SHP77 (cell line): Measurements from ENCODE around the gene LMNTD1.

Experiments
- DNase-seq, 2 experiments: peaks; one replicate each; lab custom pipeline; 2025; lab: John Stamatoyannopoulos, UW

LMNTD1 gene

GRCh38 chr12:25491396-25492325 is 61.4 kb downstream of the LMNTD1 start:
- no peak for DNase-seq

GRCh38 chr12:25488956-25489870 is 63.9 kb downstream of the LMNTD1 start:
- peak in 1 of 2 experiments; percentile 46 for DNase-seq

- no peak for DNase-seq
Measured at GRCh38 chr12:25482625-25483024, 70.5 kb downstream of the LMNTD1 start.

GRCh38 chr12:25480145-25480544 is 72.9 kb downstream of the LMNTD1 start:
- no peak for DNase-seq

- no peak for DNase-seq
Measured at GRCh38 chr12:25477217-25477616, 75.9 kb downstream of the LMNTD1 start.

- DNase-seq: no peak
Measured at GRCh38 chr12:25472453-25472852, 80.6 kb downstream of the LMNTD1 start.

GRCh38 chr12:25469861-25470260 is 83.2 kb downstream of the LMNTD1 start:
- DNase-seq: no peak

- no peak for DNase-seq
Measured at GRCh38 chr12:25469368-25469767, 83.7 kb downstream of the LMNTD1 start.

- no peak for DNase-seq
Measured at GRCh38 chr12:25463521-25463920, 89.6 kb downstream of the LMNTD1 start.

- no peak for DNase-seq
Measured at GRCh38 chr12:25463005-25463404, 90.1 kb downstream of the LMNTD1 start.

- DNase-seq: no peak
Measured at GRCh38 chr12:25459541-25459951, 93.5 kb downstream of the LMNTD1 start.

GRCh38 chr12:25458047-25458552 is 95.0 kb downstream of the LMNTD1 start:
- peak; percentile 39 to 54 for DNase-seq

GRCh38 chr12:25456474-25456873 is 96.6 kb downstream of the LMNTD1 start:
- no peak for DNase-seq

- DNase-seq: no peak
Measured at GRCh38 chr12:25455696-25456095, 97.4 kb downstream of the LMNTD1 start.

- DNase-seq: no peak
Measured at GRCh38 chr12:25449007-25449406, 104.1 kb downstream of the LMNTD1 start.

GRCh38 chr12:25447046-25447445 is 106.0 kb downstream of the LMNTD1 start:
- DNase-seq: no peak

GRCh38 chr12:25438638-25439037 is 114.4 kb downstream of the LMNTD1 start:
- DNase-seq: no peak

GRCh38 chr12:25436206-25437030 is 116.7 kb downstream of the LMNTD1 start:
- DNase-seq: peak; percentile 21 to 49

GRCh38 chr12:25435431-25435830 is 117.7 kb downstream of the LMNTD1 start:
- DNase-seq: no peak

- DNase-seq: no peak
Measured at GRCh38 chr12:25434515-25434914, 118.6 kb downstream of the LMNTD1 start.

- no peak for DNase-seq
Measured at GRCh38 chr12:25433581-25434325, 119.3 kb downstream of the LMNTD1 start.
